ENCODE data around the gene RALGPS1. TPM values are rescaled to one million over a fixed set of nuclear protein-coding genes. Genes with fewer than 3 reads are reported as not detected.
A peak's percentile ranks its signal among the peaks of the same experiment; 100 is the strongest.

RALGPS1 gene
- total and polyA plus RNA-seq, 2 of the 13 experiments (the other 11 are each of a cell fraction or from before 2014, with no cell fraction given): 3.7 to 6.5 TPM

- TF ChIP-seq PREB (CRISPR knock-in tag; IDR thresholded peaks at IDR 0.05): no peak
Measured at GRCh38 chr9:127167560-127168326, 253.2 kb downstream of the RALGPS1 start (continued).

DNA sequence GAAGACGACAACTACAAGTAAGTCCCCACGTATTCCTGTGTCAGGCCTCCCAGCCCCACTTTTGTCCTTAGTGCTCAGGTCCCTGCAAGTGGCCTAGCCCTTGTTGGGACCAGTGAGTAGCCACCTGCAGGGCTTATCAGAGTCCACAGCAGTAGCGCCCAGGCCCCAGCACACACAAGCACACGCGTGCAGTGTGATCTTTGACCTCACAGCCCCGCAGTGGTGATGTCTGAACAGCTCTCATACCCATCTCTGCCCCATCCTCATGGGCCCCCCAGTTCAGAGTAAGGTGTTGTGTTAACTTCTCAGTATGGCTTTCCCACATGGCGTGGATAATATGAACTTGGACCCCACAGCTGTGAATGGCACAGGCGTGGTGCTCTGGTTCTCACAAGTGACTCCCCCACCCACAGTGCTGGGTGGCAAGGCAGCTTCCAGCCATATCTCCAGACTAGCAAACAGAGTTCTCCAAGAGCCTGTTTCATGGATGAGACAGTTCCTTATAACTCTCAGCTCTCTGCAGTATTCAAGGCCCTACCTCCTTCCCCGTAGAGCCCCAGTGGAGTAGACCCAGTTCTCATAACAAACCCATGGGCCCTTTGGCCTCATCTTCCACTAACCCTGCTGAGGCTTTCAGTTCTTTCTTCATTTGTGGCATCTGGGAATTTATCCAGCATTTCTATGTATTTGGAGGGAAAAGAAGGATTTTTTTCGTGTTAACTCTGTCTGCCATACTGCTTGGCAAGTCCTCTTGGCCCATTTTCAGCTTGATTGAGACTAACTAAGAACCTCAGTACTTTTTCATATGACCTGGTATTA is 254.4 kb downstream of the RALGPS1 start:
- no peaks in the 10 kb centered on the region for H3K36me3 ChIP-seq (replicated peaks in 1 of 2; ENCODE audit: control insufficient read depth in 1 of 2, insufficient read depth in 2 of 2, low read length in 2 of 2)
- no peaks in the 10 kb centered on the region for H3K9me3 ChIP-seq (ENCODE audit: low read length)
- no peak; the same call in 2 of the 3 replicates for ATAC-seq
- no peak overlapping the region for H3K4me2 ChIP-seq (ENCODE audit: low read depth, low read length)
- H3K27me3 ChIP-seq (ENCODE audit: control insufficient read depth in 1 of 2, insufficient read depth in 2 of 2, low read length in 2 of 2): no peaks in the 10 kb centered on the region
- TF ChIP-seq, protein P1, sequence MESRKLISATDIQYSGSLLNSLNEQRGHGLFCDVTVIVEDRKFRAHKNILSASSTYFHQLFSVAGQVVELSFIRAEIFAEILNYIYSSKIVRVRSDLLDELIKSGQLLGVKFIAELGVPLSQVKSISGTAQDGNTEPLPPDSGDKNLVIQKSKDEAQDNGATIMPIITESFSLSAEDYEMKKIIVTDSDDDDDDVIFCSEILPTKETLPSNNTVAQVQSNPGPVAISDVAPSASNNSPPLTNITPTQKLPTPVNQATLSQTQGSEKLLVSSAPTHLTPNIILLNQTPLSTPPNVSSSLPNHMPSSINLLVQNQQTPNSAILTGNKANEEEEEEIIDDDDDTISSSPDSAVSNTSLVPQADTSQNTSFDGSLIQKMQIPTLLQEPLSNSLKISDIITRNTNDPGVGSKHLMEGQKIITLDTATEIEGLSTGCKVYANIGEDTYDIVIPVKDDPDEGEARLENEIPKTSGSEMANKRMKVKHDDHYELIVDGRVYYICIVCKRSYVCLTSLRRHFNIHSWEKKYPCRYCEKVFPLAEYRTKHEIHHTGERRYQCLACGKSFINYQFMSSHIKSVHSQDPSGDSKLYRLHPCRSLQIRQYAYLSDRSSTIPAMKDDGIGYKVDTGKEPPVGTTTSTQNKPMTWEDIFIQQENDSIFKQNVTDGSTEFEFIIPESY (CRISPR knock-in tag; IDR thresholded peaks at IDR 0.05): peak; percentile 41; the same call in 1 of the 2 replicates
- TF ChIP-seq FOXK2 (IDR thresholded peaks at IDR 0.05): no peak
- TF ChIP-seq, protein P2, sequence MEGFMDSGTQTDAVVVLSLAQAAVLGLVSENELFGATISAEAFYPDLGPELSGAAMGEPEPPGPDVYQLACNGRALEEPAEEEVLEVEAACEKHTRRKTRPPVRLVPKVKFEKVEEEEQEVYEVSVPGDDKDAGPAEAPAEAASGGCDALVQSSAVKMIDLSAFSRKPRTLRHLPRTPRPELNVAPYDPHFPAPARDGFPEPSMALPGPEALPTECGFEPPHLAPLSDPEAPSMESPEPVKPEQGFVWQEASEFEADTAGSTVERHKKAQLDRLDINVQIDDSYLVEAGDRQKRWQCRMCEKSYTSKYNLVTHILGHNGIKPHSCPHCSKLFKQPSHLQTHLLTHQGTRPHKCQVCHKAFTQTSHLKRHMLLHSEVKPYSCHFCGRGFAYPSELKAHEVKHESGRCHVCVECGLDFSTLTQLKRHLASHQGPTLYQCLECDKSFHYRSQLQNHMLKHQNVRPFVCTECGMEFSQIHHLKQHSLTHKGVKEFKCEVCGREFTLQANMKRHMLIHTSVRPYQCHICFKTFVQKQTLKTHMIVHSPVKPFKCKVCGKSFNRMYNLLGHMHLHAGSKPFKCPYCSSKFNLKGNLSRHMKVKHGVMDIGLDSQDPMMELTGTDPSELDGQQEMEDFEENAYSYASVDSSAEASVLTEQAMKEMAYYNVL (CRISPR knock-in tag; IDR thresholded peaks at IDR 0.05; ENCODE audit: borderline replicate concordance): no peak
- TF ChIP-seq SAP130 (CRISPR knock-in tag; IDR thresholded peaks at IDR 0.05; ENCODE audit: low read depth): no peak
- no peak overlapping the region for H3K9ac ChIP-seq (ENCODE audit: insufficient read depth, low read depth, low read length)
- no peak for DNase-seq (ENCODE audit: low spot score)
- in situ Hi-C loops (cut with HindIII; ENCODE audit: extremely low pct_ligation_motif_present, low pct_unique_long_range_greater_than_20kb): no loop called here
- FAIRE-seq: no peak
- no peaks in the 10 kb centered on the region for H3K79me2 ChIP-seq (ENCODE audit: insufficient read depth, low read length)
- no peak overlapping the region for H2AFZ ChIP-seq (ENCODE audit: low read length)
- H3K27ac ChIP-seq (ENCODE audit: extremely low read length, insufficient read depth, low read length): no peak overlapping the region
- no peak overlapping the region for H3K4me3 ChIP-seq (replicated peaks in 1 of 3; ENCODE audit: insufficient read depth in 1 of 3, low read depth in 2 of 3, low read length in 3 of 3)
- intact Hi-C loops (cut with micrococcal nuclease; ENCODE audit: unreplicated experiment): no loop called here
- WGBS (ENCODE audit: low lambda C conversion rate): 82% methylated on average over 8 of the region's 10 CpGs
- no TSS peak for BruUV-seq (replicated peaks)
- H4K20me1 ChIP-seq (ENCODE audit: insufficient read depth, low read length): no peaks in the 10 kb centered on the region
- peaks cover under 1% of the 10 kb centered on the region for H3K4me1 ChIP-seq (ENCODE audit: insufficient read depth, low read length)
- ChIA-PET POLR2A (no interaction called here), CTCF (ENCODE audit: low intra/inter-chr PET ratio, low total read pairs) (no interaction called here)

Measured in HepG2 (cell line).